ENCODE results near the gene NAALADL2. TPM values are rescaled to one million over a fixed set of nuclear protein-coding genes. Genes with fewer than 3 reads are reported as not detected.
"Not testable (repeated sequence)": the region's sequence is repeated elsewhere in the genome, so short reads cannot be mapped to it uniquely, and the experiment has no call there.

The NAALADL2 gene
- total RNA-seq, 3 donors from 2014 or later, result 18.4 to 43.9 (median 20.8) TPM

DNA sequence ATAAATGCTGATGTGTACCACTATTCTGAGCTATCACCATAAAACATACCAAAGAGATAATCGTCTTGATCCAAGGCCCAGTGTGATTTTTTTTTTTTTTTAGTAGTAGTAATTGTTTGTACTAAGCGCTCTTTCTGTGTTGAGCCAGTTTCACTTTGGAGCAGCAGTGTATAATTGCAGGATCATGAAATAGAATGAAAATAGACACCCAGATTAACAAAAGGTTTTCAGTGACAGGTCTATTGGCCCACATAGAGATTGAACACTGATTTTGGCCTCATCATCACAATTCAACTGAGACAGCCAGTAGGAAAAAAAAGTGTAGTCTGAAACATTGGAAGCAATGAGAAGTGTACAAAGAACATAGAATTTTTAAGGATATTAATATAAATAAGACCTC is 749.8 kb downstream of the NAALADL2 start:
- intact Hi-C loops (cut with DNase I, micrococcal nuclease), result no loop called here
- no peaks in the 10 kb centered on the region for H3K36me3 ChIP-seq (ENCODE audit: low read depth)
- TF ChIP-seq CTCF (IDR thresholded peaks at IDR 0.05), result no peak

DNA sequence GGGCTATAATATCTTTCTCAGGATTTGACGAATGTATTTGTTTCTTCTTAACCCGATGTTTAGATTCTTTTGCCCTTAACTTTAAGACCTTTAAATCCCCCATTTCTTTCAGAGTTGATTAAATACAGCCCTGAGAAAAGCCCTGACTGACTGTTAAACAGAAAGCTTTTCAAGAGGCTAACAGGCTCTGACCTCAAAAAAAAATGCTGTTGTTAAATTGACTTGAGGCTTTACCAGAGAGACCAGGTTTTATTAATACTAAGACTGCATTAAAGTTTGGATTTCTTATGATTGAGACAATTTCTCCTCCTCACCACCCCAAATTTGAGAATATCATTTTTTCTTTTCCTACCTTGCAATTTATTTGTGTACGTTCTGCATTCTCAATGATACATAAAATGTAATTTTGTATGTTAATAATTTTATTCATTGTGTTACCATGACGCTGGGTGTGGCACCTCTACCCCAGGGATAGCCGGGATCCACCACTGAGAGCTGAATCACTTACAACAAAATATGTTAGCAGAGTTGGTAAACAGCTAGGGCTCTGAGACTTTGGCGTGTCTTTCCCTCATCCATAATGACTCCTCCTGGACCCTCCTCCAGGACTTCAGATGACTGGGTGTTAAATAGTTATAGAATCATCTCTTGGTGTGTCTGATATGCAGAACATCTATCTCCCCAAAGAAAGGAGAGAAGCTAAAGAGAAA is 753.5 kb downstream of the NAALADL2 start:
- DNase-seq, result no peak
- no peak for ATAC-seq
- H3K36me3 ChIP-seq (ENCODE audit: low read depth), result no peaks in the 10 kb centered on the region
- intact Hi-C loops (cut with DNase I, micrococcal nuclease), result no loop called here
- no peaks in the 10 kb centered on the region for H3K9me3 ChIP-seq
- no peaks in the 10 kb centered on the region for H3K4me1 ChIP-seq (ENCODE audit: low read depth)
- H3K4me3 ChIP-seq, result no peak overlapping the region
- TF ChIP-seq CTCF (IDR thresholded peaks at IDR 0.05), result no peak

More for the DNA sequence above, 749.8 kb downstream of the NAALADL2 start:
- Histone ChIP-seq H3K9me3 (no peaks in the 10 kb centered on the region), H3K4me3 (no peak overlapping the region), H3K4me1 (ENCODE audit: low read depth) (no peaks in the 10 kb centered on the region)
- DNase-seq (no peak), ATAC-seq (no peak)

DNA sequence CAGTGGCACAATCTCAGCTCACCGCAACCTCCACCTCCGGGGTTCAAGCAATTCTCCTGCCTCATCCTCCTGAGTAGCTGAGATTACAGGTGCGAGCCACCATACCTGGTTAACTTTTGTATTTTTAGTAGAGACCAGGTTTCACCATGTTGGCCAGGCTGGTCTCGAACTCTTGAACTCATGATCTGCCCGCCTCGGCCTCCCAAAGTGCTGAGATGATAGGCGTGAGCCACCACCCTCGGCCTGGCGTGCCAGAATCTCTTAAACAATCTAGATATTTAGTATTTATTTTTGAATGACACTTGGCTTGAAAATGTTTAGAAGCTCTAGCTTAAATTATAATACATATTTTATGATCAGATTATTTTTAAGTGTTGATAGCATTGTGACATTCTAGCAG is 755.0 kb downstream of the NAALADL2 start:
- H3K36me3 ChIP-seq (ENCODE audit: low read depth); intact Hi-C loops (cut with DNase I, micrococcal nuclease); ATAC-seq; H3K4me1 ChIP-seq (ENCODE audit: low read depth); H3K4me3 ChIP-seq; DNase-seq; H3K9me3 ChIP-seq: not testable (repeated sequence)

DNA sequence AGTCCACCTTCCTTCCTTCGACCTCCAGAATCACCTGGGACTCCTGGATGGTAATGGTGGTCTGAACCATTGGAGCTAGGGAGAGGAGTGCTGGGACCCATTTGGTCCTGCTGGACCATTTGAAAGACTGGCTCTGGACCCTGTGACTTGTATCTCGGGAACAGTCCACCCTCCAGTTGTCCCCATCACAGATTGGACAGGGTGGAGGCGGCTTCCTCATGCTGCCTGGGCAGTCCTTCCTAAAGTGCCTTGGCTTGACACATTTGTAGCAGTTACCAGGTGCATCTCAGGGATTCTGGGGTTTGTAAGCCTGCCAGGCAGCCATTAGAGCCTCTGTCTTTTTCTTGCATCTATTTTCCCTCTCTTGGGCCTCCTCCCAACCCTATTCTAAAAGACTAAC is 758.1 kb downstream of the NAALADL2 start:
- Histone ChIP-seq H3K4me1 (ENCODE audit: low read depth) (no peaks in the 10 kb centered on the region), H3K36me3 (ENCODE audit: low read depth) (no peaks in the 10 kb centered on the region), H3K9me3 (no peaks in the 10 kb centered on the region), H3K4me3 (no peak overlapping the region)
- DNase-seq (no peak), ATAC-seq (no peak)
- intact Hi-C loops (cut with DNase I, micrococcal nuclease), result no loop called here
- TF ChIP-seq CTCF (IDR thresholded peaks at IDR 0.05), result no peak

- no peaks in the 10 kb centered on the region for H3K9me3 ChIP-seq
- no peaks in the 10 kb centered on the region for H3K4me1 ChIP-seq (ENCODE audit: low read depth)
- H3K4me3 ChIP-seq, result no peak overlapping the region
- no peaks in the 10 kb centered on the region for H3K36me3 ChIP-seq (ENCODE audit: low read depth)
- TF ChIP-seq CTCF (IDR thresholded peaks at IDR 0.05), result no peak
- ATAC-seq (no peak), DNase-seq (no peak)
- intact Hi-C loops (cut with DNase I, micrococcal nuclease), result no loop called here
Observed at GRCh38 chr3:175619369-175619768, 760.2 kb downstream of the NAALADL2 start.

- H3K9me3 ChIP-seq, result no peaks in the 10 kb centered on the region
- ATAC-seq (no peak), DNase-seq (no peak)
- no peaks in the 10 kb centered on the region for H3K4me1 ChIP-seq (ENCODE audit: low read depth)
- TF ChIP-seq CTCF (IDR thresholded peaks at IDR 0.05), result no peak
- intact Hi-C loops (cut with DNase I, micrococcal nuclease), result no loop called here
- H3K4me3 ChIP-seq, result no peak overlapping the region
- no peaks in the 10 kb centered on the region for H3K36me3 ChIP-seq (ENCODE audit: low read depth)
Observed at GRCh38 chr3:175620093-175620492, 761.0 kb downstream of the NAALADL2 start.

Data from mucosa of descending colon (tissue), 3 donors.